ENCODE measurements around the gene SCN9A. TPM values are rescaled to one million over a fixed set of nuclear protein-coding genes. Genes with fewer than 3 reads are reported as not detected.

The SCN9A gene
- total RNA-seq, 1 experiment from 2014 or later: 1.3 TPM

DNA sequence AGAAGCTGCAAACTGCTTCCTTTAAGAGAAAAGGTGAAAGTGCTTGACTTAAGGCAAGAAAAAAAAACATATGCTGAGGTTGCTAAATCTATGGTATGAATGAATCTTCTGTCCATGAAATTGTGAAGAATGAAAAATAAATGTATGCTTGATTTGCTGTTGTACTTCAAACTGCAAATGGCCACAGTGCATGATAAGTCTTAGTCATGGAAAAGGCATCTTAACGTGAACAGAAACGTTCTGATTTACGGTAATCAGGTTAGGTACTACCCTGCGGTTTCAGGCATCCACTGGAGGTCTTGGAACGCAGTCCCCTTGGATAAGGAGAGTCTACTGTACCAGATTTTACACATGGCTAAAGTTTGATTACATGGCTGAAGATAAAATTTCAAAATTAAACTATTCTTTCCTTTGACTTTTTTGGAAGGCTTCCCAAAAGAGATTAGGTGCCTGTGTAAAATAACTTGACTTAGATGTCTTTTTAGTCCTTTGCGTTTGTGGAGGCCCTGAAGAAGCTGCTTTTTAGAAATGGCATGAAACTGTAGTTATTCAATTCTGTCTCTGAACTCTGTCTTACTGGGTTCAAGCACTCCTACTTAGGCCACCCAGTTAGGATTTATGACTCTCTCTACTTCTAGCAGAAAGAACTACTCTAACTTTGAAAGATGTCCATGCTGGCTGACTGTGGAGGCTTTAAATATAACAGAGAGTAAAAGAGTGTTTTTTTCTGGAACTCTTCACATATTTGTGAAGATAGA, 35.9 kb upstream of the SCN9A start:
- no peaks in the 10 kb centered on the region for H3K27me3 ChIP-seq (ENCODE audit: insufficient read depth, low read length)
- no CpG with 5 or more reads among the region's 6 CpGs for WGBS (ENCODE audit: extremely low coverage, insufficient read length, low lambda C conversion rate)
- H2BK15ac ChIP-seq (ENCODE audit: low read depth, low read length): no peak overlapping the region
- no peaks in the 10 kb centered on the region for H3K79me2 ChIP-seq (ENCODE audit: insufficient read depth, low read length)
- H4K20me1 ChIP-seq (ENCODE audit: control insufficient read depth, insufficient read depth, insufficient read length): no peaks in the 10 kb centered on the region
- H3K14ac ChIP-seq (ENCODE audit: insufficient read depth, low read length): no peak overlapping the region
- H3K18ac ChIP-seq (ENCODE audit: insufficient read length, low read depth, low read length): no peak overlapping the region
- no peak overlapping the region for H3K4me3 Mint-ChIP-seq
- H2AFZ ChIP-seq (ENCODE audit: low read length): no peak overlapping the region
- H2BK120ac ChIP-seq (ENCODE audit: low read depth, low read length, poor library complexity, severe bottlenecking): no peak overlapping the region
- H3K27me3 Mint-ChIP-seq (ENCODE audit: low read depth): no peaks in the 10 kb centered on the region
- H3K9me3 Mint-ChIP-seq: no peaks in the 10 kb centered on the region
- H4K91ac ChIP-seq (ENCODE audit: insufficient read length, low read depth, low read length): no peak overlapping the region
- no peak overlapping the region for H3K4me2 ChIP-seq (ENCODE audit: insufficient read depth, insufficient read length, low read length)
- no peak overlapping the region for H2AK5ac ChIP-seq (ENCODE audit: insufficient read length, low read length)
- no peak overlapping the region for H3K27ac ChIP-seq (ENCODE audit: insufficient read length, low read depth, low read length)
- no peak overlapping the region for H2BK12ac ChIP-seq (ENCODE audit: insufficient read length, low read depth, low read length)
- H3K4ac ChIP-seq (ENCODE audit: low read depth, low read length): no peak overlapping the region
- H3K36me3 Mint-ChIP-seq (ENCODE audit: insufficient read depth in 1 of 3, low read depth in 3 of 3): no peaks in the 10 kb centered on the region
- H4K5ac ChIP-seq (ENCODE audit: insufficient read length, low read depth, low read length): no peak overlapping the region
- no peak overlapping the region for H2BK5ac ChIP-seq (ENCODE audit: insufficient read length, low read length)
- H3K9ac ChIP-seq (ENCODE audit: extremely low read depth, insufficient read length, low read length): no peak overlapping the region
- no peak overlapping the region for H3T11ph ChIP-seq (ENCODE audit: low read length)
- no peak overlapping the region for H3K23ac ChIP-seq (ENCODE audit: insufficient read length, low read depth, low read length)
- no peaks in the 10 kb centered on the region for H3K79me1 ChIP-seq (ENCODE audit: insufficient read depth, low read depth, low read length, poor library complexity, severe bottlenecking)
- no peak overlapping the region for H2BK20ac ChIP-seq (ENCODE audit: low read depth, low read length, poor library complexity, severe bottlenecking)
- H3K9me3 ChIP-seq (ENCODE audit: control insufficient read depth, low read depth, low read length): no peaks in the 10 kb centered on the region
- H3K4me1 Mint-ChIP-seq: 0 out of 4 replicates have a peak, but pooled peaks cover 2% of the 10 kb centered on the region in 2 experiments
- no peaks in the 10 kb centered on the region for H3K23me2 ChIP-seq (ENCODE audit: insufficient read length, low read depth, low read length, poor library complexity, severe bottlenecking)
- H4K8ac ChIP-seq (replicated peaks; ENCODE audit: insufficient read length, low read depth, low read length): no peak overlapping the region
- DNase-seq: no peak
- no peak overlapping the region for H3K27ac Mint-ChIP-seq
- no peaks in the 10 kb centered on the region for H3K4me1 ChIP-seq (ENCODE audit: insufficient read depth, low read length)
- no peak overlapping the region for H3K56ac ChIP-seq (ENCODE audit: insufficient read length, low read depth, low read length)
- TF ChIP-seq, protein P1, sequence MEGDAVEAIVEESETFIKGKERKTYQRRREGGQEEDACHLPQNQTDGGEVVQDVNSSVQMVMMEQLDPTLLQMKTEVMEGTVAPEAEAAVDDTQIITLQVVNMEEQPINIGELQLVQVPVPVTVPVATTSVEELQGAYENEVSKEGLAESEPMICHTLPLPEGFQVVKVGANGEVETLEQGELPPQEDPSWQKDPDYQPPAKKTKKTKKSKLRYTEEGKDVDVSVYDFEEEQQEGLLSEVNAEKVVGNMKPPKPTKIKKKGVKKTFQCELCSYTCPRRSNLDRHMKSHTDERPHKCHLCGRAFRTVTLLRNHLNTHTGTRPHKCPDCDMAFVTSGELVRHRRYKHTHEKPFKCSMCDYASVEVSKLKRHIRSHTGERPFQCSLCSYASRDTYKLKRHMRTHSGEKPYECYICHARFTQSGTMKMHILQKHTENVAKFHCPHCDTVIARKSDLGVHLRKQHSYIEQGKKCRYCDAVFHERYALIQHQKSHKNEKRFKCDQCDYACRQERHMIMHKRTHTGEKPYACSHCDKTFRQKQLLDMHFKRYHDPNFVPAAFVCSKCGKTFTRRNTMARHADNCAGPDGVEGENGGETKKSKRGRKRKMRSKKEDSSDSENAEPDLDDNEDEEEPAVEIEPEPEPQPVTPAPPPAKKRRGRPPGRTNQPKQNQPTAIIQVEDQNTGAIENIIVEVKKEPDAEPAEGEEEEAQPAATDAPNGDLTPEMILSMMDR (conservative IDR thresholded peaks at IDR 0.05): no peak

All from H9 (cell line).